Uterus (tissue), 2 donors: ENCODE measurements around the gene RFPL3.

Experiments
- CTCF ChIP-seq, 4 experiments: fragments of 200-600 bp in 2 of 4; fragments of 450-650 bp in 2 of 4; sonication (generic) in 2 of 4; IDR thresholded peaks; one replicate each; pipeline ENCODE4 v1.5.1; 2016 to 2019; ENCODE audit warnings: antibody characterized with exemption in 4 of 4, mild to moderate bottlenecking in 2 of 4, moderate library complexity in 1 of 4
- POLR2A ChIP-seq, 2 donors: fragments of 450-650 bp; IDR thresholded peaks; one replicate each; pipeline ENCODE4 v1.6.1; 2016; ENCODE audit warnings: antibody characterized with exemption in 2 of 2, mild to moderate bottlenecking in 1 of 2, moderate library complexity in 1 of 2

- TF ChIP-seq CTCF (IDR thresholded peaks at IDR 0.05): no peak
- TF ChIP-seq POLR2A (IDR thresholded peaks at IDR 0.05): no peak
Measured at GRCh38 chr22:32355760-32356159, 1.9 kb upstream of the RFPL3 start.
